ENCODE data around the gene RBM34.
"Not testable (repeated sequence)": the region's sequence is repeated elsewhere in the genome, so short reads cannot be mapped to it uniquely, and the experiment has no call there.

The RBM34 gene

GRCh38 chr1:235101558-235102258 is 59.3 kb downstream of the RBM34 start:
- ChIA-PET CTCF (interaction anchor here (1.0 to 8.3 kb wide), 4 partner anchors 6 to 602 kb away, joined by 4 to 65 read pairs (median 14); no protein-coding TSS in a partner anchor), POLR2A (no interaction called here)
- H3K4me3 ChIP-seq (ENCODE audit: low read depth, low read length): no peak overlapping the region
- DNase-seq (ENCODE audit: low read depth, low spot score): no peak
- TF ChIP-seq, protein P1, sequence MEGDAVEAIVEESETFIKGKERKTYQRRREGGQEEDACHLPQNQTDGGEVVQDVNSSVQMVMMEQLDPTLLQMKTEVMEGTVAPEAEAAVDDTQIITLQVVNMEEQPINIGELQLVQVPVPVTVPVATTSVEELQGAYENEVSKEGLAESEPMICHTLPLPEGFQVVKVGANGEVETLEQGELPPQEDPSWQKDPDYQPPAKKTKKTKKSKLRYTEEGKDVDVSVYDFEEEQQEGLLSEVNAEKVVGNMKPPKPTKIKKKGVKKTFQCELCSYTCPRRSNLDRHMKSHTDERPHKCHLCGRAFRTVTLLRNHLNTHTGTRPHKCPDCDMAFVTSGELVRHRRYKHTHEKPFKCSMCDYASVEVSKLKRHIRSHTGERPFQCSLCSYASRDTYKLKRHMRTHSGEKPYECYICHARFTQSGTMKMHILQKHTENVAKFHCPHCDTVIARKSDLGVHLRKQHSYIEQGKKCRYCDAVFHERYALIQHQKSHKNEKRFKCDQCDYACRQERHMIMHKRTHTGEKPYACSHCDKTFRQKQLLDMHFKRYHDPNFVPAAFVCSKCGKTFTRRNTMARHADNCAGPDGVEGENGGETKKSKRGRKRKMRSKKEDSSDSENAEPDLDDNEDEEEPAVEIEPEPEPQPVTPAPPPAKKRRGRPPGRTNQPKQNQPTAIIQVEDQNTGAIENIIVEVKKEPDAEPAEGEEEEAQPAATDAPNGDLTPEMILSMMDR (IDR thresholded peaks at IDR 0.05; ENCODE audit: insufficient read depth, low read length, missing control alignments): no peak

GRCh38 chr1:235100194-235100772 is 60.8 kb downstream of the RBM34 start:
- TF ChIP-seq, protein P1 (IDR thresholded peaks at IDR 0.05; ENCODE audit: insufficient read depth, low read length, missing control alignments): no peak
- ChIA-PET CTCF (interaction anchor here (0.9 to 4.3 kb wide), 5 partner anchors 8 to 601 kb away, joined by 3 to 21 read pairs (median 6); no protein-coding TSS in a partner anchor), POLR2A (no interaction called here)
- no peak for DNase-seq (ENCODE audit: low read depth, low spot score)
- H3K4me3 ChIP-seq (ENCODE audit: low read depth, low read length): no peak overlapping the region

DNA sequence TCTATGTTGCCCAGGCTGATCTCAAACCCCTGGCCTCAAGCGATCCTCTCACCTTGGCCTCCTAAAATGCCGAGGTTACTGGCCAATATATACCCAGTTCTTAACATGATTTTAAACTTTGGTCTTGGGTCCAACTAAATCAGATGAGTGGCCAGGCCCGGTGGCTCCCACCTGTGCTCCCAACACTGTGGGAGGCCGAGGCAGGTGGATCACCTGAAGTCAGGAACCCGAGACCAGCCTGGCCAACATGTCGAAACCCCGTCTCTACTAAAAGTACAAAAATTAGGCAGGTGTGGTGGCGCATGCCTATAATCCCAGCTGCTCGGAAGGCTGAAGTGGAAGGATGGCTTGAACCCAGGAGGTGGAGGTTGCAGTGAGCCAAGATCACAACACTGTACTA is 62.1 kb downstream of the RBM34 start:
- no peak overlapping the region for H3K4me3 ChIP-seq (ENCODE audit: low read depth, low read length)
- ChIA-PET POLR2A (no interaction called here), CTCF (interaction anchor here (1.9 kb wide), 1 partner anchor 9 kb away, joined by 6 read pairs; no protein-coding TSS in a partner anchor)
- no peak for DNase-seq (ENCODE audit: low read depth, low spot score)
- TF ChIP-seq, protein P1 (IDR thresholded peaks at IDR 0.05; ENCODE audit: insufficient read depth, low read length, missing control alignments): no peak

DNA sequence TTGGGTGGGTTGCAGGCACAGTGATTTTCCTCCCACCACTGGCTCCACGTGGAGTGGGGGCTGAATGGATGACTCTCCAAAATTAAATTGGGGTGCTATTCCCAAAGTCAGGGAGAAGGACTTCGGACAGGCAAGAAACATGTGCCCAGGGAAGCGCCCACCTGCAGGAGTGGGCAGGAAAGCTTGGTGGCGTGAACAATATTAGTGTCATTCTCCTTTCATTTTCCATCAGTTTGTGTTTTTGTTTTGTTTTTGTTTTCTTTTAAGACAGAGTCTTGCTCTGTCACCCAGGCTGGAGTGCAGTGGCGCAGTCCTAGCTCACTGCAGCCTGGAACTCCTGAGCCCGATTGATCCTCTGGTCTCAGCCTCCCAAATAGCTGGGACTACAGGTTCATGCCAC is 62.5 kb downstream of the RBM34 start:
- POLR2A ChIA-PET: no interaction called here
- no peak for DNase-seq (ENCODE audit: low read depth, low spot score)
- CTCF ChIA-PET: interaction anchor here (1.9 kb wide), 1 partner anchor 10 kb away, joined by 6 read pairs; no protein-coding TSS in a partner anchor
- no peak overlapping the region for H3K4me3 ChIP-seq (ENCODE audit: low read depth, low read length)
- TF ChIP-seq, protein P1 (IDR thresholded peaks at IDR 0.05; ENCODE audit: insufficient read depth, low read length, missing control alignments): no peak

DNA sequence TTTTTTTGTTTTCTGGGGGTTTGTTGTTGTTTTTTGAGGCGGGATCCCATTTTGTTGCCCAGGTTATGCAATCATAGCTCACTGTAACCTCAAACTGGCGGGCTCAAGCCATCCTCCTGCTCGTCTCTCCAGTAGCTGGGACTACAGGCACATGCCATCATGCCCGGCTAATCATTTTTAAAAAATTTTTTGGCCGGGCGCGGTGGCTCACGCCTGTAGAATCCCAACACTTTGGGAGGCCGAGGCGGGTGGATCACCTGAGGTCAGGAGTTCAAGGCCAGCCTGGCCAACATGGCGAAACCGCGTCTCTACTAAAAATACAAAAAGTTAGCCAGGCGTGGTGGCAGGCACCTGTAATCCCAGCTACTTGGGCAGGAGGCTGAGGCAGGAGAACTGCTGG is 63.5 kb downstream of the RBM34 start:
- CTCF ChIA-PET: interaction anchor here (4.6 to 5.7 kb wide), 2 partner anchors 8 to 612 kb away, joined by 65 to 73 read pairs; no protein-coding TSS in a partner anchor
- H3K4me3 ChIP-seq (ENCODE audit: low read depth, low read length); DNase-seq (ENCODE audit: low read depth, low spot score); POLR2A ChIA-PET: not testable (repeated sequence)

GRCh38 chr1:235095938-235096562 is 65.0 kb downstream of the RBM34 start:
- DNase-seq (ENCODE audit: low read depth, low spot score): no peak
- ChIA-PET POLR2A (no interaction called here), CTCF (interaction anchor here (1.0 to 5.7 kb wide), 10 partner anchors 9 to 611 kb away, joined by 3 to 73 read pairs (median 8); partner anchors contain the start of gene B3GALNT2)
- TF ChIP-seq, protein P1 (IDR thresholded peaks at IDR 0.05; ENCODE audit: insufficient read depth, low read length, missing control alignments): no peak
- no peak overlapping the region for H3K4me3 ChIP-seq (ENCODE audit: low read depth, low read length)

All from AG04449 (cell line).